Measurements from ENCODE around the gene MTFR1L.

MTFR1L gene

GRCh38 chr1:25819491-25820246, at the start of gene MTFR1L:
Gene MTFR1L, plus strand, starts transcription at chr1:25819954. Its CDS starts 3,151 bp downstream, at chr1:25823105.
- DNase-seq: peak; percentile 72

- DNase-seq: no peak
Measured at GRCh38 chr1:25770541-25771220, 49.1 kb upstream of the MTFR1L start.

GRCh38 chr1:25771221-25772114, 48.3 kb upstream of the MTFR1L start:
- peak; percentile 13 for DNase-seq

- no peak for DNase-seq
Measured at GRCh38 chr1:25772164-25772563, 47.6 kb upstream of the MTFR1L start.

GRCh38 chr1:25772692-25773245, 47.0 kb upstream of the MTFR1L start:
- DNase-seq: no peak

- DNase-seq: no peak
Measured at GRCh38 chr1:25773441-25774125, 46.2 kb upstream of the MTFR1L start.

GRCh38 chr1:25774206-25774803, 45.4 kb upstream of the MTFR1L start:
- no peak for DNase-seq

GRCh38 chr1:25774921-25775771, 44.6 kb upstream of the MTFR1L start:
- no peak for DNase-seq

GRCh38 chr1:25779388-25779787, 40.4 kb upstream of the MTFR1L start:
- DNase-seq: no peak

GRCh38 chr1:25779894-25780293, 39.9 kb upstream of the MTFR1L start:
- no peak for DNase-seq

- DNase-seq: no peak
Measured at GRCh38 chr1:25780318-25781129, 39.2 kb upstream of the MTFR1L start.

- DNase-seq: no peak
Measured at GRCh38 chr1:25781130-25781433, 38.7 kb upstream of the MTFR1L start.

GRCh38 chr1:25782608-25783201, 37.0 kb upstream of the MTFR1L start:
- no peak for DNase-seq

- no peak for DNase-seq
Measured at GRCh38 chr1:25784575-25785051, 35.1 kb upstream of the MTFR1L start.

GRCh38 chr1:25785333-25786067, 34.3 kb upstream of the MTFR1L start:
- no peak for DNase-seq

GRCh38 chr1:25786887-25787759, 32.6 kb upstream of the MTFR1L start:
- peak; percentile 41 for DNase-seq

GRCh38 chr1:25787760-25788166, 32.0 kb upstream of the MTFR1L start:
- DNase-seq: no peak

GRCh38 chr1:25790472-25790871, 29.3 kb upstream of the MTFR1L start:
- DNase-seq: no peak

Data from fibroblast of skin of right biceps (primary cell).